Sigmoid colon (tissue), 4 donors: ENCODE measurements around the gene ACP7.

Source experiments
- CTCF ChIP-seq, 4 experiments: fragments of 450-650 bp in 3 of 4; fragments of 200-600 bp in 1 of 4; IDR thresholded peaks; one replicate each; pipeline ENCODE4 v1.5.1; 2016 to 2019; ENCODE audit warnings: antibody characterized with exemption in 4 of 4, mild to moderate bottlenecking in 3 of 4, moderate library complexity in 2 of 4
- POLR2A ChIP-seq, 2 donors: fragments of 450-650 bp; IDR thresholded peaks; one replicate each; pipeline ENCODE4 v1.6.1; 2016; ENCODE audit warnings: antibody characterized with exemption in 2 of 2, mild to moderate bottlenecking in 2 of 2, moderate library complexity in 2 of 2
- POLR2AphosphoS5 ChIP-seq, 4 donors: sonication (generic); formaldehyde crosslinking; IDR thresholded peaks; one replicate each; pipeline ENCODE4 v1.6.1; 2017; ENCODE audit warnings: antibody characterized with exemption in 4 of 4

- no peak for TF ChIP-seq POLR2A (IDR thresholded peaks at IDR 0.05)
- TF ChIP-seq CTCF (IDR thresholded peaks at IDR 0.05), result peak in 3 of 4 experiments; percentile 39 to 74 (median 55)
- no peak for TF ChIP-seq POLR2AphosphoS5 (IDR thresholded peaks at IDR 0.05)
These were observed 26.2 kb downstream of the ACP7 start for GRCh38 chr19:39110263-39110967.
